Gastroesophageal sphincter (tissue), 4 donors: Measurements from ENCODE around the gene ALK. TPM values are rescaled to one million over a fixed set of nuclear protein-coding genes. Genes with fewer than 3 reads are reported as not detected.

Experiments
- ATAC-seq: fragments of 150-250 bp; one replicate; pipeline ENCODE4 v1.9.1; 2016; ENCODE audit warnings: mild to moderate bottlenecking, moderate library complexity
- H3K27ac ChIP-seq, 4 donors: fragments of 200-600 bp; sonication (generic) in 3 of 4; 1 replicate in 3 of 4; 2 replicates in 1 of 4; pipeline ENCODE4 v1.5.1; 2016 to 2019
- H3K27me3 ChIP-seq: fragments of 200-600 bp; sonication (generic); one replicate; pipeline ENCODE4 v1.5.1; 2019
- H3K36me3 ChIP-seq, 2 donors: fragments of 200-600 bp; sonication (generic); one replicate each; pipeline ENCODE4 v1.5.1; 2019; ENCODE audit warnings: control low read depth in 1 of 2
- H3K4me1 ChIP-seq, 3 donors: fragments of 200-600 bp; sonication (generic); 1 replicate in 2 of 3; 2 replicates in 1 of 3; pipeline ENCODE4 v1.5.1; 2016 to 2019; ENCODE audit warnings: control low read depth in 2 of 3
- H3K4me3 ChIP-seq, 2 donors: fragments of 200-600 bp; sonication (generic); one replicate each; pipeline ENCODE4 v1.5.1; 2019; ENCODE audit warnings: mild to moderate bottlenecking in 1 of 2, moderate library complexity in 1 of 2
- H3K9me3 ChIP-seq, 3 donors: fragments of 200-600 bp; sonication (generic); one replicate each; pipeline ENCODE4 v1.5.1; 2017 to 2019; ENCODE audit warnings: control low read depth in 2 of 3
- CTCF ChIP-seq, 4 experiments: fragments of 200-600 bp in 2 of 4; fragments of 450-650 bp in 2 of 4; sonication (generic) in 1 of 4; IDR thresholded peaks; one replicate each; pipeline ENCODE4 v1.5.1; 2017 to 2019; ENCODE audit warnings: antibody characterized with exemption in 4 of 4, mild to moderate bottlenecking in 2 of 4, moderate library complexity in 2 of 4
- EP300 ChIP-seq: sonication (generic); formaldehyde crosslinking; IDR thresholded peaks from one replicate; pipeline ENCODE4 v1.6.1; 2017; ENCODE audit warnings: antibody characterized with exemption, mild to moderate bottlenecking
- POLR2A ChIP-seq, 2 donors: fragments of 450-650 bp; IDR thresholded peaks; one replicate each; pipeline ENCODE4 v1.6.1; 2017; ENCODE audit warnings: antibody characterized with exemption in 2 of 2, mild to moderate bottlenecking in 2 of 2, moderate library complexity in 1 of 2
- POLR2AphosphoS5 ChIP-seq: sonication (generic); formaldehyde crosslinking; IDR thresholded peaks from one replicate; pipeline ENCODE4 v1.6.1; 2017; ENCODE audit warnings: antibody characterized with exemption
- WGBS, 2 donors: methylation state at CpG; one replicate each; pipeline ENCODE4 v1.1.5; 2018; ENCODE audit warnings: low coverage in 1 of 2; 5-methylcytosine and 5-hydroxymethylcytosine counted together
- total RNA-seq, 4 donors: library from RNA; depleted of rRNA; stranded (reverse); fragments of >200 nt; gene quantifications; one replicate each; pipeline ENCODE4 v1.1.0, GENCODE V29; 2016

ALK gene
- total RNA-seq, 4 donors from 2014 or later, result 0.94 to 1.6 (median 1.1) TPM

- no peaks in the 10 kb centered on the region for H3K27me3 ChIP-seq
- H3K4me3 ChIP-seq, result no peak overlapping the region
- WGBS, 2 donors, result 50 to 71% methylated on average over 1 of the region's 5 CpGs
- H3K4me1 ChIP-seq, result no peaks in the 10 kb centered on the region
- no peak overlapping the region for H3K27ac ChIP-seq
- no peak for ATAC-seq
- TF ChIP-seq POLR2AphosphoS5 (no peak), POLR2A (IDR thresholded peaks at IDR 0.05) (no peak), CTCF (IDR thresholded peaks at IDR 0.05) (no peak), EP300 (no peak)
- no peaks in the 10 kb centered on the region for H3K9me3 ChIP-seq
- no peaks in the 10 kb centered on the region for H3K36me3 ChIP-seq
Observed at GRCh38 chr2:29694741-29695140, 226.6 kb downstream of the ALK start.

- Histone ChIP-seq H3K27me3 (no peaks in the 10 kb centered on the region), H3K9me3 (no peaks in the 10 kb centered on the region), H3K4me1 (no peaks in the 10 kb centered on the region), H3K36me3 (no peaks in the 10 kb centered on the region), H3K4me3 (no peak overlapping the region), H3K27ac (no peak overlapping the region)
- 91 to 94% methylated on average over 2 of the region's 2 CpGs for WGBS, 2 donors
- TF ChIP-seq CTCF (IDR thresholded peaks at IDR 0.05) (no peak), POLR2A (IDR thresholded peaks at IDR 0.05) (no peak), EP300 (no peak), POLR2AphosphoS5 (no peak)
- ATAC-seq, result no peak
Observed at GRCh38 chr2:29691391-29691950, 229.9 kb downstream of the ALK start.

GRCh38 chr2:29689666-29690065 lies 231.7 kb downstream of the ALK start:
- Histone ChIP-seq H3K36me3 (no peaks in the 10 kb centered on the region), H3K27me3 (no peaks in the 10 kb centered on the region), H3K4me1 (no peaks in the 10 kb centered on the region), H3K4me3 (no peak overlapping the region), H3K27ac (no peak overlapping the region), H3K9me3 (no peaks in the 10 kb centered on the region)
- TF ChIP-seq POLR2A (IDR thresholded peaks at IDR 0.05), result no peak
- TF ChIP-seq CTCF (IDR thresholded peaks at IDR 0.05), result no peak
- no peak for TF ChIP-seq EP300
- TF ChIP-seq POLR2AphosphoS5, result no peak
- 90 to 93% methylated on average over 5 of the region's 5 CpGs for WGBS, 2 donors
- no peak for ATAC-seq

- no peak for TF ChIP-seq POLR2A (IDR thresholded peaks at IDR 0.05)
- TF ChIP-seq EP300, result no peak
- TF ChIP-seq CTCF (IDR thresholded peaks at IDR 0.05), result no peak
- TF ChIP-seq POLR2AphosphoS5, result no peak
- Histone ChIP-seq H3K4me3 (no peak overlapping the region), H3K27ac (no peak overlapping the region), H3K4me1 (no peaks in the 10 kb centered on the region), H3K36me3 (no peaks in the 10 kb centered on the region), H3K9me3 (no peaks in the 10 kb centered on the region), H3K27me3 (no peaks in the 10 kb centered on the region)
- ATAC-seq, result no peak
- 50 to 81% methylated on average over 2 of the region's 2 CpGs for WGBS, 2 donors
Observed at GRCh38 chr2:29688429-29688828, 233.0 kb downstream of the ALK start.

- no peaks in the 10 kb centered on the region for H3K9me3 ChIP-seq
- H3K4me1 ChIP-seq, result no peaks in the 10 kb centered on the region
- no peak overlapping the region for H3K4me3 ChIP-seq
- 89 to 92% methylated on average over 2 of the region's 2 CpGs for WGBS, 2 donors
- H3K27ac ChIP-seq, result no peak overlapping the region
- H3K36me3 ChIP-seq, result no peaks in the 10 kb centered on the region
- no peak for ATAC-seq
- TF ChIP-seq POLR2AphosphoS5 (no peak), POLR2A (IDR thresholded peaks at IDR 0.05) (no peak), EP300 (no peak), CTCF (IDR thresholded peaks at IDR 0.05) (no peak)
- no peaks in the 10 kb centered on the region for H3K27me3 ChIP-seq
Observed at GRCh38 chr2:29687121-29687520, 234.3 kb downstream of the ALK start.
